Measurements from ENCODE around the gene ANO9.
"Not testable (repeated sequence)": the region's sequence is repeated elsewhere in the genome, so short reads cannot be mapped to it uniquely, and the experiment has no call there.

Gene ANO9

DNA sequence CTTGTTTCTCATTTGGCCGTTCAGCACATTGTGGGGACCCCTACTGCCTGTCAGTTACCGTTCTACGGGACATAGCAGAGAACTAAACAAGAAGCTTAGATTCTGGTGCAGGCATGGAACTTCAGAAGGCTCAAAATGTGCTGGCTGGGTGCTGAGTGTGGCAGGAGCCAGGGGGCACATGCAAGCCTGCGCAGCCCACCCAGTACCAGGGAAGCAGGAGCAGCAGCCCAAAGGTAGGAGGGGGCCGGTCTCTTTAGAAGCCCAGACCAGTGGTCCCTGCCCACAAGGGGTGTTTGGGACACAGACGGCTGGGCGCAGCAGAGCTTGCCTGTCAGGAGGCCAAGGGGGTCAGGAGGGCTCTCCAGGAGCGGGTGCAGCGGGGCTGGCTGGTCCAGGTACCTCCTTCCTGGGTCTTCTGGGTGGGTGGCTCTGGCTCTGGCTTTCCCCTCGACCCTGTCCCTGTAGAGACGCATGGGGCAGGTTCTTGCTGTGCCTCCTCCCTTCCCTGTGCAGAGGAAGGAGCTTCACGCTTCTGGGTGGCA is 10.5 kb upstream of the ANO9 start:
- DNase-seq = no peak

DNA sequence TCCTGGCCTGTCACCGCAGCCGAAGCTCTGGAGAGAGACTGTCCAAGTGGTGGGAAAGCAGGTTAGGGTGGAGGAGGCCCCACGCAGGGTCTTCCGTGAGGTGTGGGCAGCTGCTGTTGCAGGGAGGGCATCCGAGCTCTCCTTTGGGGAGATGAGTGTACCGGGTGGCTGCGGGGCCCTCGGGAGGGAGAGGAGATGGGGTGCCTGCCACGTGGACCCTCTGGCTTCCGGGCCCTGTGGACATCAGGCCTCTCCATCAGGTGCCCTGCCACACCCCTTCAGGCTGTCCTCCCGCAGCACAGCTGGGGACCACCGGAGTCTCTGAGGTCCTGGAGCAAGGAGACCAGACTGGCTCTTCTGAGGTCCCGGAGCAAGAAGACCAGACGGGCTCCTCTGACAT is 9.9 kb upstream of the ANO9 start:
- no peak for DNase-seq

DNA sequence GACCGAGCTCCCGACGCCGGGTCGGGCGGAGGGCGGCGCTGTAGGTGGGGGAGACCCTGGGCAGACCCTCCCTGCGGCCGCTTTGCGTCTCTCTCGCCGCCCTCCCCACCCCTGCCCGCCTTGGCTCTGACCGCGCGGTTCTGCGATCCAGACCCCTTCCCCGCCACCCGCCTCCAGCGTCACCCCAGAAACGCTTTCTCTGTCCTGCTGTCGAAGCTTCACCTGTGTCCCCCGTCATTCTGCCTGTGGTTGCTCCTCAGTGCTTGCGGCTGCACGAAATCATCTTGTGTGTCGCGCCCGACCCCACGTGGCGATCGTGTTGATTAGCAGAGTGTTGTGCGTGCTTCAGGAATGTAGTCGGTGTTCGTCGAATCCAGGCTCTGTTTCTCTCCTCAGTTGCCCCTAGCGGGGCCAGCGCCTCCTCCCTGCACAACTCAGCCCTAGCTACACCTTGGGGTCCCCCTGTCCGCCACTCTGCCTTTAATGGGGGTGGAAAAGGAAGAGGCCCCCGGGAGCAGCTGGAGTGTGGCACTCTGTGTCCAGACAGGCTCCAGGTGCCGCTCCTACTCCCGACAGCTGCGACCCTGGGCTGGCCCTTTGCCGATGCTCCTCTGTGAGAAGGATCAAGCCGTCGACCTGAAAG is 9.1 kb upstream of the ANO9 start:
- peak; percentile 81 for DNase-seq

DNA sequence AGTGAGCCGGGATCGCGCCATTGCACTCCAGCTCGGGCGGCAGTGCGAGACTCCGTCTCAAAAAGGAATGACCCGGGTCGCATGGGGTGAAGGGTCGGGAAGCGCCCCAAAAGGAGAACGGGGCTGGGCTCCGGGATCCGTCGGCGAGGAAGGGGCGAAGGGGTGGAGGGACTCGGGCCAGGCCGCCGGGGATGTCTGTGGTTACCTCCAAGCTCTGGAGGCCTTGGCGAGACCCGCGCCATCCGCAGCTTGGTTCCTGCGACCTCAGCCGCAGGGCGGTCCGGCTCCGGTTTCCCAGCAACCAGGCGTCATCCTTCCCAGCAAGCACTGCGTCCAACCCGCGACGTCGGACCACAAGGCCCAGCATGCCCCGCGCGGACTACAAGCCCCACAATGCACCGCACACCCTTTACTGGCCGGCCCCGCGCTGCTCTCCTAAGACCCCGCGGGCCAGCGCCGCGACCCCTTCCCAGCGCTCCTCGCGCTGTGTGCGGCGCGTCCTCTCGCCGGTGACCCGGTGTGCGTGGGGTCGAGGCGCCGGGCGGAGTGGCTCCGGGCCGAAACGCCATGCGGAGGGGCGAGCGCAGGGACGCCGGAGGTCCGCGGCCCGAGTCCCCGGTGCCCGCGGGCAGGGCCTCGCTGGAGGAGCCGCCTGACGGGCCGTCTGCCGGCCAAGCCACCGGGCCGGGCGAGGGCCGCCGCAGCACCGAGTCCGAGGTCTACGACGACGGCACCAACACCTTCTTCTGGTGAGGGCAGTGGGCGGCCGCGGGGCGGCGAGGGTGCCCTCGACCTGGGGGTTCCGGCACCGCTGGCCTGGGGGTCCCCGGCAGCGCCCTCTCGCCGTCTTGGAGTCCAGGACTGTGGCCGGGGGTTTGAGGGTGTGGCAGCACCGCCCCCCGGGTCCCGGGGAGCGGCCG is 8.3 kb upstream of the ANO9 start, which contains the start of gene PTDSS2:
Gene PTDSS2, plus strand, starts transcription at position 391 of the 920 bp plus-strand sequence. Its CDS starts 177 bp downstream, at position 568.
- peak; percentile 95 for DNase-seq

DNA sequence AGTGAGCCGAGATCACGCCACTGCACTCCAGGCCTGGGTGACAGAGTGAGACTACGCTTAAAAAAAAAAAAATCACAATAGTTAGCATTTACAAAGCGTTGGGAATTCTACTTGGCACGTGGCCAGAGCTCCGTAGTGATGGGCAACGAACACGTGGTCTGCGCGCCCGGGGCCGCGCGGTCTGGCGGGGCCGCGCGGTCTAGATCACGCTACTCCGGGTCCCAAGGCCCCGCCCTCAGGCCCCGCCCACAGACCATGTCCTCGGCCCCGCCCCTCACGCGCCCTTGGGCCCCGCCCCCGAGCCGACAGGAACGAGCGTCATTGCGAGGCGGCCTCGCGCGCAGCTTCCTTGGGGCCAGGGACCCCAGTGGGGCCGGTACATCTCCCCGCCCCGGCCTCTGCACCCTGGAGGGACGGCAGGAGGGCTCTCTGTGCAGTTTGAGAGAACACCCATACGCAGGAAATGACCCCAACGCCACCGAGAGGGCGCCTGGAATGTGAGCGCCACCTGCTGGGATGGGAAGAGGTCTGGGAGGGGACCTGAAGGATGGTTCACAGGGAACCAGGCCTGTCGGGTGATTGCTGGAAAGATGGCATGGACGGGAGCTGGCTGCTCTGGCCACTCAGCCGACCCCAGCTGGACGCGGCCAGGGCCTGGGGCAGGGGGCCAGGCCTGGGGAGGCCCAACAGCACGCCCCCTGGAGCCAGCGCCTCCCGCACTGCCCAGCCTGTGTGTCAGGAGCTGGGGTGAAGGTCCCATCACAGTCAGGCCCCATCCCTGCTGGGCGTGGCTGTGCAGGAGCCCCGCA is 6.3 kb upstream of the ANO9 start:
- DNase-seq = peak; percentile 97

DNA sequence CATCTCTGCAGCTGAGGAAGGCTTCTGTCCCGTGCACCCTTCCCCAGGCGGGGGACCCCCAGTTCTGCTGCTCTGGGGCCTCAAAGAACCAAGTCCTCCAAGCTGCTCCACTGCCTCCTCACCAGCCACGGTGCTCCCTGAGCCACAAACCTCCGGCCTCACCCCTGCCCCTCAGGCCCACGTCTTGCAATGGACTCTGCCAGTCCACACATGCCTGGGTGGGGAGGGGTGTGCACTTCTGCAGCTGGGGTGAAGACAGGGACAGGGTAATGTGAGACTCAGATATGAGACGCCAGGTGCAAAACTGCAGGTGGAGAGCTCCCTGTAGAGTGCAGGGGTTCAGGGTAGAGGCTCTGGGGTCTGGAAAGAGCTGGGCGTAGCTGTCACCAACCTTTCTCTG is 5.1 kb upstream of the ANO9 start:
- no peak for DNase-seq

DNA sequence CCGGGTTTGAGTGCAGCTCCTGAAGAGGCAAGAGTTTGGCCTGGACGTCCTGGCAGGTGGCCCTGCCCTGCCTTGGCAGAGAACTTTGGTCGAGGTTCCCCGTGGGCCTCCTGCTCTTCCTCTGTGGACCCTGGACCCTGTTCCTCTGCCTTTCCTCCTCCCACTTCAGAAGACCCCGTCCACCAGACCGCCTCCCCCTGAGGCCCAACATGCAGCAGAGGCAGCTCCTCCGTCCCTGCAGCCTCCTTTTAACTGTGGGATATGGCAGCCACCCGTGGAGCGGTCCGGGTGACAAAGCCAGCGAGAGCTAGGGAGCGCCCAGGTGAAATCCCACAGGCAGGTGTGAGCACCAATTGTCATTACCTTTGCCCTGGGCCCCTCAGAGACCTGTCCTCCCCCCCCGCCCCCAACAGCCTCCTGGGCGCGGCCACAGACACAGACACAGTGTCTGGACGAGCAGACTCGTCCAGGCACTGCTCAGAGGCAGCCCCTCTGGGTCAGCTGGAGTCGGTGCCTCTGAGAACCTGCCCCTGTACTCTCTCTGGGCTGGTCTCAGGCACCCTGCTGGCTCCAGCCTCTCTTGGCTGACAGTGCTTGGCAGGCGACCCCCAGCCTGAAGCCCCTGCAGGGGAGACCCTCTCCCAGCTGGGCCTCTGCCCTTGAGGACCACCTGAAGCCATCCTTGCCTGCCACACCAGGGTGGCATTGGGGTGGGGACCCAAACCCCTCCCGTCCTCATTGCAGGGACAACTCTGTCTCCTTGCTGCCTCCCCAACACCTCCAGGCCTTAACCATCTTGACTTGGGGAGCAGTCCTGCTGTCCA is 4.2 kb upstream of the ANO9 start:
- no peak for DNase-seq

DNA sequence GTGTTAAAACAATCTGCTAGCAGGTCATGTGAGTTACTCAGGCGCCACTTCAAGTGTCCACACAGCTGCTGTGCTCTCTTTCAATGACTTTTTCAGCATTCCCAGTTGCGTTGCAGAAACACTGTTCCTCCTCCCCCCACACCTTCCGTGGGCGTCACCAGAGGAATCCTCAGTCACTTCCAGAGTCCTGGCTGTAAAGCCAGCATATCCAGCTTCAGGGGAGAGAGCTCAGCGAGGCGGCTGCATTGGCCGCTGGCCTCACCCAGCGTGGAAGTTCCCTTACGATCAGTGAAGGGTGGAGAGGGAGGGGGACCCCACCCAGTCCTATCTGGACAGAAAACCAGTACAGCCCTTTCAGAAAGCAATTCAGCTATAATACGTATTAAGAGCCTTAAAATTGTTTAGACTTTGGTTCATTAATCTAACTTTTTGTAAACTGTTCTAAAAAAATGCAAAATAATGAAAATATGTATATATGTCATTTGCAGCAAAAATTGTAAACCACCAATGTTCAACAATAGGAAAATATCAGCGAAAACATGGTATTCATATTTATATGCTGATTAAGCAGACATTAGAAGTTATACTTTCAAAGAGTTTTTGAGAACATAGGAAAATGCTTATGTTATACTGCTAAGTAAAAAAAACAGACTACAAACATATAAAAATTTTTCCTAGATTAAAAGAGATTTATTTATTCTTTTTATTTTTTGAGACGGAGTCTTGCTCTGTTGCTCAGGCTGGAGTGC is 2.8 kb upstream of the ANO9 start:
- DNase-seq = no peak

DNA sequence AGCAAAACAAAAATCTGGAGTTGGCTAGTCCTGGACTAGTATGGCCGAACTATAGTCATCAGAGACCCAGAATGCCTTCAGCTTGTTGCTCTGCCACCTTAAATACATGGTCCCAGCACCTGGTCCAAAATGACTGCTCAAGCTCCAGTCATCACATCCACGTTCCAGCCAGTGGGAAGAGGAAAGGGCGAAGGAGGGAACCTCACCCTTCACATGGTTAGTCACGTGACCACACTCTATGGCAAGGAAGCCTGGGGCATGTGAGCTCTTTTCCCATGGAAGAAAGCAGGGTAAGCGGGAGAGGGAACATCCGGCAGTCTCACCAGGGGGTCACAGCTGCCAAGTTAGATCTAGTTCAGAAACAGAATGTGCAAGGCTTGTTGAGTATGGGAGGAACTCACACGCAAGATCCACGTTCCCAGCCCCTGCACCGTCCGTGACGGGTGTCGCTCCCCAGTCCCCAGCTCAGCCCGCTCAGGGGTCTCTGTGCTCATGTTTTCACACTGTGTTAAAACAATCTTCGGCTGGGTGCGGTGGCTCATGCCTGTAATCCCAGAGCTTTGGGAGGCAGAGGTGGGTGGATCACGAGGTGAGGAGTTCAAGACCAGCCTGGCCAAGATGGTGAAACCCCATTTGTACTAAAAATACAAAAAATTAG is 1.9 kb upstream of the ANO9 start:
- DNase-seq = no peak

DNA sequence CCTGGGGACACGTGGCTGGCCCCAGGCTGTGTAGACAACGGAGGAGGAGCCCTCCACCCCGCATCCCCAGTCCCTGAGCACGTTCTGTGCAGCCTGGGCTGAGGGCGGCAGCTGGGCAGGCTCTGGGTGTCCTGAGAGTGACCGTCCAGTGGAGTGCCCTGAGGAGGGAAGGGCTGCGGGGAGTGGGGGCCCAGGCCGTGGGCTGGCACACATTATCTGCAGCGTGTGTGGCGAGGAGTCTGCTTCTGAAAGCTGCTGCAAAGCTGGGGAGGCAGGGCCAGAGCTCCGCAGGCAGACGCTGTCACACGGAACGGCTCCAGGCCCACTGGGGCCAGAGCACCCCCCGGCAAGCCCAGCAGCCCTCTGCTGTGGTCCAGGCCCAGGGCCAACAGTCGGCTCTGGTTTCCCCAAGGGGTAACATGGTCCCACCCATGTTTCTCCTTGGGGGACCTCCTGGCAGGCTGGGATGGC is 835 bp upstream of the ANO9 start:
- no peak for DNase-seq

DNA sequence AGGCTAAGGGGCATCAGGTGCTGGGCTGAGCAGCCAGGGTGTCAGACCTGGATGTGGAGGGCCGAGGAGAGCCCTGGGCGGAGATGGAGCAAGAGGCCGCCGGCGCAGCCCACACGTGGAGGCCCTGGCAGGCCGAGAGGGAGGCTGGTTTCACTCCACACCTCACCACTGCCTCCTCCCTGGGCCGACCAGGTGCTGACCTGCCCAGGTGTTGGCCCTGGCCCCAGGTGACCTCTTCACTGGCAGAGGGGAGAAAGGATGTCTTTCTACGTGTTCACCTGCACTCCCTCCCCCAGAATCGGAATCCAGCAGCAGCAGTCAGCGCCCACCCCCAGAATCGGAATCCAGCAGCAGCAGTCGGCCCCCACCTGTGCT is 781 bp downstream of the ANO9 start:
- no peak for DNase-seq

DNA sequence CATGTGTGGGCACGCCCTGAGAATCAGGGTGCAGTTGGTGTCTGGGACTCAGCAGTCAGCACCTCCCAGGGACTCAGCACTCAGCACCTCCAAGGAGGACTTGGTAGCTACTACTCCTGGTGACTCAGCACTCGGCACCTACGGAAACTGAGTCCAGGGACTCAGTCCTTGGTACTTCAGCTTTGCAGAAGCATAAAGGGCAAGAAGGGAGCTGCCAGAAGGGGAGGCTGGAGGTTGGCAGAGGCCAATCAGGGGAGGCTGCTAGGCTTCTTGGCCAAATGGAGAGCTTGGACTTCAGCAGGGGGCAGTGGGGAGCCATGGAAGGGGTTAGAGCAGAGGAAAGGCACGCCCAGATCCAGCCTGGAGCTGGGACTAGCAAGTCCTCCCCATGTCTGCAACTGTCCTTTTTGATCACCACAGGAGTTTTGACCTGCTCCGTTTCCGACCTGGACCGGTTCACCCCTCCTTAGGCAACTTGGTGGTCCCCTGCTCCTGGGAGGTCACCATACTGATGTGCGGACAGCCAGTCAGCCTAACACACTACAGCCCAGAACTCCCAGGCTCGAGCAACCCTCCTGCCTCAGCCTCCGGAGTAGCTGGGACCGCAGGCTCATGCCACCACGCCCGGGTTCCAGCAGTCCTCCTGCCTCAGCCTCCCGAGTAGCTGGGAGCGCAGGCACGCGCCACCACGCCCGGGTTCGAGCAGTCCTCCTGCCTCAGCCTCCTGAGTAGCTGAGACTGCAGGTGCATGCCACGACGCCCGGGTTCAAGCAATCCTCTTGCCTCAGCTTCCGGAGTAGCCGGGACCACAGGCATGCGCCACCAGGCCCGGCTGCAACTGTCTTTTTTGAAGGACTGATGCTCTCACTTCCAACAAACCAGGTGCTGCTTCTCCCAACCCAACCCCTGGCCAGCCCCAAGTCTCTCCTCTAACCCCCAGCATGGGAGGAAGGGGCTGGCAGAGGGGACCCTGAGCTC is 1.5 kb downstream of the ANO9 start:
- no peak for DNase-seq

DNA sequence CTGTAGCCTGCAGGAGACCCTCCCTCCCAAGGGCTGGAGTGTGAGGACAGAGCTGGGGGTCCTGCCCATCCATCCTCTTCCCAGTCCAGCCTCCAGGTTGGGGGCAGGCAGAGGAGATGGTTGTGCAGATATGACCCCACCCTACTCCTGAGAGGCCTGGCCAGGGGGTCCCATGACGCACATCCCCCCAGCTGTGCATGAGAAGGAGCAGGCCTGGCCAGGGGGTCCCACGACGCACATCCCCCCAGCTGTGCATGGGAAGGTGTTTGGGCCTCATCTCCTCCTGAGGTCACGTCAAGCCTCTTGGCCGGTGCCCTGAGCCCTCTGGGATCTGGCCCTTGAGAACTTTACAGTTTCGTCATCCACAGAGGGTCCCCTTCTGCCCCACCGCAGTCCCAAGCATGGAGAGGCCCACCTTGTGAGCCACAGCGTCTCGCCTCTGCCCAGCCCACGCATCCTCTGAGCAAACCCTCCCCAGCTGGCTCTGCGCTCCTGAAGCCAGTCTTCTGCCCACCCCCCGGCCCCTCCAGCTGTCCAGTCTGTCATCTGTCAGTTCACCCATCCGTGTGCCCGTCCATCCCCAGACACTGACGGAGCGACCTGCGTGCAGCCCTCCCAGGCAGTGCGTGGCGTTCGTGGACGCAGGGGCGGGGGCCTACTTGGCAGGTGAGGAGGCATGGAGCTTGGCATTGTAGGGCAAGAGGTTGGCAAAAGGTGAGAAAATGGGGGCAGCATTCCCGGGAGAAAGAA is 2.3 kb downstream of the ANO9 start:
- DNase-seq = no peak

DNA sequence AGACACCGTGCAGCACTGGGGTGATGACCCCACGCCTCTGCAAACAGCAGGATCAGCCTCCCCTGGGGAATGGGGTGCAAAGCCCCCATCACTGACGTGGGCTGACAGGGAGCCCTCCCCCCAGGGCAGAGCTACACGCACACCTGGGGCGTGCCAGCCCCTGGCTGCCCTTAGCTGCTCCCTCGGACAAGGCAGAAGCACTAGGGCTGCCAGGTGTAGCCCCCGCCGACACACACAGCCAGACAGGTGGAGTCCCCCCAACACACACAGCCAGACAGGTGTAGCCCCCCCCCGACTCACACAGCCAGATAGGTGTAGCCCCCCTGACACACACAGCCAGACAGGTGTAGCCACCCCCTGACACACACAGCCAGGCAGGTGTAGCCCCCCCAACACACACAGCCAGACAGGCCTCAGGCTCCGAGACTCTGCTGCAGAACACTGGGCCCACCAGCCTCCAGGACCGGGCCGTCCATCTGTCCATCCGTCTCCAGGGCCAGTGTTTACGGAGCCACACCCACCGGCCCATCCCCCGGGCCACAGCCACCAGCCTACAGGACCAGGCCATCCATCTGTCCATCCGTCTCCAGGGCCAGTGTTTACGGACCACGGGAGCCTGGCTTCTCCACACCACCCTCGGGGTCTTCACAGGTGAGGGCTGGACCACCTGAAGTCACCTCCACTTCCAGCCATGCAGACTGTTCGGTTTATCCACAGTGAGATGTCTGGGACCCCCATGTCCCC is 3.5 kb downstream of the ANO9 start:
- DNase-seq = no peak

DNA sequence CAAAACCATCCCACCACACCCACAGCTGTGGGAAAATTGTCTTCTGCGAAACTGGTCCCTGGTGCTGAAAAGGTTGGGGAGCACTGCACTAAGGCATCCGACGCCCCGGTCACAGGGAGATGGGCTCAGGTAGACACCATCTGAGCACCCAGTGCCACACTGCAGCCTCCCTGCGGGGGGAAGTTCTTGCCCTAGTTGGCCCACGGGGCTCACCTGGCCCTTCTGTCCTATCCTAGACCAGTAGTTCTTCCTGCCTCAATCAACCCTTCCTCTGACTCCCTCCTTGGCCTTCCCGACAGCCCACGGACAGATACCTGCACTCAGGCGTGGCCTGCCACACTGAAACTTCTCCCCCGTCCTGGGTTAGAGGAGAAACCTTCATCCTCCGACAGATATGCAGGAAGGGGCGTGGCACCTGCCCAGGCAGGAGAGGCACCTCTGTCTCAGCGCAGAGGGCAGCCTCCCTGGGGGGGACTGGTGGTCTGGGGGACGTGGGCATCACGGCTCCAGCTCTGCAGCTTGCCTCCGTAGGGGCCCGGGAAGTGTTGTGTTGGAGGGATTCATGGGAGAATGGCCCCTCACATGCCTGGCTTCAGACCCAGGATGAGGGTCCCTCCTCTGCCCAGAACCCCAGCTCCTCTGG is 4.5 kb downstream of the ANO9 start:
- DNase-seq = no peak

DNA sequence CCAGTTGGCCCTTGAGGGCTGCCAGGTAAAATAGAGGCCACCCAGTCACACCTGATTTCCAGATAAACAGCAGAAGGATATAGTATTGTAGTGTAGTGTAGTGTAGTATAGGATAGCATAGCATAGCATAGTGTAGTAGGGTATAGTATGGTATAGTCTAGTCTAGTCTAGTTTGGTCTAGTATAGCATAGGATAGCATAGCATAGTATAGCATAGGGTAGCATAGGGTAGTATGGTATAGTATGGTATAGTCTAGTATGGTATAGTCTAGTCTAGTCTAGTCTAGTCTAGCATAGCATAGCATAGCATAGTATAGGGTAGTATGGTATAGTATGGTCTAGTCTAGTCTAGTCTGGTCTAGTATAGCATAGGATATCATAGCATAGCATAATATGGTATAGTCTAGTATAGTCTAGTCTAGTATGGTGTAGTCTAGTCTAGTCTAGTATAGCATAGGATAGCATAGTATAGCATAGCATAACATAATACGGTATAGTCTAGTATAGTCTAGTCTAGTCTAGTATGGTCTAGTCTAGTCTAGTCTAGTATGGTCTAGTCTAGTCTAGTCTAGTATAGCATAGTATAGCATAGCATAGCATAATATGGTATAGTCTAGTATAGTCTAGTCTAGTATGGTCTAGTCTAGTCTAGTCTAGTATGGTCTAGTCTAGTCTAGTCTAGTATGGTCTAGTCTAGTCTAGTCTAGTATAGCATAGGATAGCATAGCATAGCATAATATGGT is 6.6 kb downstream of the ANO9 start:
- DNase-seq = not testable (repeated sequence)

DNA sequence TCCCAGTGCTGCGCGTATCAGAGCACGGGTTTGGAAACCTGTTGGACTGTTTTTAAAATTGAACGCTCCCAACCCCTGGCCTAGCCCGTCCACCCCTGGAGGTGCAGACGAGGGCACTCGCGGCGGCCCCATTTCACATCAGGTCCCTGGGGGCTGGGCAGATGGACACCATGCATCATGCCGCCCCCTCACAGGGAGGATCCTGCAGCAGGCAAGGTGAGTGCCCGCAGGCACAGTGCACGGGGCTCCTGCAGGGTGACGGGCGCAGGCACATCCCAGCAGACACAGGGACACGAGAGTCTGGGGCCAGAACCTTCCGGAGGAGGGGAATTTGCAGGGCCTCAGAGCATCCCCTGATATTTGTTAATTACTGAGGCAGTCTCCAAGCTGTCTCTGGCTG is 7.3 kb downstream of the ANO9 start:
- DNase-seq = no peak
